NT2/D1 (cell line): Measurements from ENCODE around the gene KHDC3L.

Experiments used
- YY1 ChIP-seq: IDR thresholded peaks from 2 replicates; pipeline ENCODE4 v1.6.1; 2011; ENCODE audit not compliant: insufficient read length, insufficient read depth
- ZNF274 ChIP-seq: IDR thresholded peaks from 2 replicates; pipeline ENCODE4 v1.6.1; 2011; ENCODE audit warnings: mild to moderate bottlenecking, low read depth, low read length

DNA sequence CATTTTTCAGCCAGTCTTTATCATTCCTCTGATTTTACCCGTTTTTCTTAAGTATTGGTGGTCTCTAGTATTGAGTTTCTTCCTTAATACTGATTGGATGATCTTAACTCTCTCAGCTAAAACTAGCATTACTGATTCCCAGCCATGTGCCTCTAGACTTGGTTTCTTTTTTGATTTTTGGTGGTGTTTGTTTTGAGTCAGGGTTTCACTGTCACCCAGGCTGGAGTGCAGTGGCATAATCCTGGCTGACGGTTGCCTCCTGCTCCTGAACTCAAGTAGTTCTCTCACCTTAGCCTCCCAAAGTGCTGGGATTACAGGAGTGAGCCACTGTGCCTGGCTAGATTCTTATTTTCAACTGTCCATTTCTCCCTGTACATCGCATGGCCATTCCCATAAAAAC lies 33.3 kb upstream of the KHDC3L start:
- no peak for TF ChIP-seq YY1
- TF ChIP-seq ZNF274, result no peak
